Activated CD4-positive, CD25-positive, alpha-beta regulatory T cell treated with anti-CD3 and anti-CD28 coated beads, Interleukin-2, amount 50 U/mL, for 16 hours (primary cell): ENCODE data around the gene PNRC1.
"Not testable (repeated sequence)": the region's sequence is repeated elsewhere in the genome, so short reads cannot be mapped to it uniquely, and the experiment has no call there.

ENCODE experiments used
- DNase-seq: peaks from one replicate; pipeline ENCODE4 v3.0.0-alpha.2; 2020; ENCODE audit warnings: low read depth, low spot score

PNRC1 gene

GRCh38 chr6:89110284-89110683, 29.7 kb downstream of the PNRC1 start:
- no peak for DNase-seq

GRCh38 chr6:89111933-89112332, 31.4 kb downstream of the PNRC1 start:
- no peak for DNase-seq

- DNase-seq, result no peak
Measured at GRCh38 chr6:89116702-89117101, 36.2 kb downstream of the PNRC1 start.

- DNase-seq, result no peak
Measured at GRCh38 chr6:89117211-89118108, 36.9 kb downstream of the PNRC1 start, which contains the start of gene SRSF12. Gene SRSF12, minus strand, starts transcription at chr6:89118071. Its CDS starts 184 bp downstream, at chr6:89117887.

- no peak for DNase-seq
Measured at GRCh38 chr6:89118931-89119330, 38.4 kb downstream of the PNRC1 start.

- DNase-seq, result no peak
Measured at GRCh38 chr6:89120371-89120770, 39.8 kb downstream of the PNRC1 start.

- DNase-seq, result no peak
Measured at GRCh38 chr6:89121934-89122333, 41.4 kb downstream of the PNRC1 start.

GRCh38 chr6:89122625-89123024, 42.1 kb downstream of the PNRC1 start:
- DNase-seq, result no peak

GRCh38 chr6:89128256-89128671, 47.7 kb downstream of the PNRC1 start:
- not testable (repeated sequence) for DNase-seq

- DNase-seq, result no peak
Measured at GRCh38 chr6:89131599-89131998, 51.0 kb downstream of the PNRC1 start.

- DNase-seq, result no peak
Measured at GRCh38 chr6:89132057-89132456, 51.5 kb downstream of the PNRC1 start.

- DNase-seq, result no peak
Measured at GRCh38 chr6:89133981-89134380, 53.4 kb downstream of the PNRC1 start.

GRCh38 chr6:89134723-89135122, 54.2 kb downstream of the PNRC1 start:
- no peak for DNase-seq
